ENCODE data around the gene SCG5. TPM values are rescaled to one million over a fixed set of nuclear protein-coding genes. Genes with fewer than 3 reads are reported as not detected.

Gene SCG5
- total RNA-seq, 1 experiment from 2014 or later = 23.9 TPM

DNA sequence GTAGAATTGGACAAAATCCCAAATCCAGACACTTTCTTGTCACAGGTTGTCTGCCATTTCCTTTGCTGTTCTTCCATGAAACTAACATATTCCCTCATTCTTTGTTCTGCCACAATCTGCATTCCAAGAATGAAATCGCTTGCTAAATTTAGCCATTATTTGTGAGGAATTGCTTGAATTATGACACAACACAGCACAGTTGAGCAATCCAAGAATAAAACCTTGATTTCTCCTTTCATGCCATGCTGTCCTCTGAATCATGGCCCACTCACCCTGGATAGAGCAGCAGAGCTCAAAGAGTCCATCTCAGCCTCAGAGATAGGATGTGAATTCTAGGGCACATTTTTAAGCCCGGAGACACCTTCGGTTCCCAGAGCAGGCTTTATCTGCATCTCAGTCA lies 41.1 kb downstream of the SCG5 start:
- H3K27ac Mint-ChIP-seq = no peak overlapping the region
- no peak overlapping the region for H3K4me2 ChIP-seq (ENCODE audit: insufficient read depth, insufficient read length, low read length)

More for the DNA sequence above, 41.1 kb downstream of the SCG5 start:
- no peaks in the 10 kb centered on the region for H4K20me1 ChIP-seq (ENCODE audit: control insufficient read depth, insufficient read depth, insufficient read length)
- no peaks in the 10 kb centered on the region; the same call in 1 of the 2 replicates for H3K27me3 Mint-ChIP-seq (ENCODE audit: low read depth)
- no peak overlapping the region for H3K14ac ChIP-seq (ENCODE audit: insufficient read depth, low read length)
- H2BK5ac ChIP-seq (ENCODE audit: insufficient read length, low read length) = no peak overlapping the region
- H3K36me3 Mint-ChIP-seq (ENCODE audit: insufficient read depth in 1 of 3, low read depth in 3 of 3) = peaks cover 2 to 25% (median 7%) of the 10 kb centered on the region in 3 experiments; a peak in 5 of 7 replicates
- no peak overlapping the region for H3T11ph ChIP-seq (ENCODE audit: low read length)
- no peaks in the 10 kb centered on the region for H3K27me3 ChIP-seq (ENCODE audit: insufficient read depth, low read length)
- H3K4ac ChIP-seq (ENCODE audit: low read depth, low read length) = no peak overlapping the region
- no peaks in the 10 kb centered on the region for H3K79me2 ChIP-seq (ENCODE audit: insufficient read depth, low read length)
- H3K4me1 Mint-ChIP-seq = peaks cover 7 to 13% of the 10 kb centered on the region in 2 experiments
- H4K8ac ChIP-seq (replicated peaks; ENCODE audit: insufficient read length, low read depth, low read length) = no peak overlapping the region
- peaks cover 4% of the 10 kb centered on the region; the same call in 1 of the 2 replicates for H3K4me1 ChIP-seq (ENCODE audit: insufficient read depth, low read length)
- no peak overlapping the region for H4K5ac ChIP-seq (ENCODE audit: insufficient read length, low read depth, low read length)
- no peaks in the 10 kb centered on the region; a peak in 1 of 5 replicates for H3K9me3 Mint-ChIP-seq
- TF ChIP-seq, protein P1, sequence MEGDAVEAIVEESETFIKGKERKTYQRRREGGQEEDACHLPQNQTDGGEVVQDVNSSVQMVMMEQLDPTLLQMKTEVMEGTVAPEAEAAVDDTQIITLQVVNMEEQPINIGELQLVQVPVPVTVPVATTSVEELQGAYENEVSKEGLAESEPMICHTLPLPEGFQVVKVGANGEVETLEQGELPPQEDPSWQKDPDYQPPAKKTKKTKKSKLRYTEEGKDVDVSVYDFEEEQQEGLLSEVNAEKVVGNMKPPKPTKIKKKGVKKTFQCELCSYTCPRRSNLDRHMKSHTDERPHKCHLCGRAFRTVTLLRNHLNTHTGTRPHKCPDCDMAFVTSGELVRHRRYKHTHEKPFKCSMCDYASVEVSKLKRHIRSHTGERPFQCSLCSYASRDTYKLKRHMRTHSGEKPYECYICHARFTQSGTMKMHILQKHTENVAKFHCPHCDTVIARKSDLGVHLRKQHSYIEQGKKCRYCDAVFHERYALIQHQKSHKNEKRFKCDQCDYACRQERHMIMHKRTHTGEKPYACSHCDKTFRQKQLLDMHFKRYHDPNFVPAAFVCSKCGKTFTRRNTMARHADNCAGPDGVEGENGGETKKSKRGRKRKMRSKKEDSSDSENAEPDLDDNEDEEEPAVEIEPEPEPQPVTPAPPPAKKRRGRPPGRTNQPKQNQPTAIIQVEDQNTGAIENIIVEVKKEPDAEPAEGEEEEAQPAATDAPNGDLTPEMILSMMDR (conservative IDR thresholded peaks at IDR 0.05) = no peak
- no peaks in the 10 kb centered on the region for H3K79me1 ChIP-seq (ENCODE audit: insufficient read depth, low read depth, low read length, poor library complexity, severe bottlenecking)
- no peak overlapping the region for H3K4me3 Mint-ChIP-seq
- no peak overlapping the region for H2BK12ac ChIP-seq (ENCODE audit: insufficient read length, low read depth, low read length)
- WGBS (ENCODE audit: extremely low coverage, insufficient read length, low lambda C conversion rate) = no CpG with 5 or more reads among the region's 3 CpGs
- no peak overlapping the region for H2BK120ac ChIP-seq (ENCODE audit: low read depth, low read length, poor library complexity, severe bottlenecking)
- H3K27ac ChIP-seq (ENCODE audit: insufficient read length, low read depth, low read length) = no peak overlapping the region
- DNase-seq = no peak
- H2AK5ac ChIP-seq (ENCODE audit: insufficient read length, low read length) = no peak overlapping the region
- H3K9me3 ChIP-seq (ENCODE audit: control insufficient read depth, low read depth, low read length) = no peaks in the 10 kb centered on the region
- H2BK20ac ChIP-seq (ENCODE audit: low read depth, low read length, poor library complexity, severe bottlenecking) = no peak overlapping the region
- H3K23ac ChIP-seq (ENCODE audit: insufficient read length, low read depth, low read length) = no peak overlapping the region
- no peak overlapping the region for H2AFZ ChIP-seq (ENCODE audit: low read length)
- H4K91ac ChIP-seq (ENCODE audit: insufficient read length, low read depth, low read length) = no peak overlapping the region
- no peaks in the 10 kb centered on the region for H3K23me2 ChIP-seq (ENCODE audit: insufficient read length, low read depth, low read length, poor library complexity, severe bottlenecking)
- H3K18ac ChIP-seq (ENCODE audit: insufficient read length, low read depth, low read length) = no peak overlapping the region
- H3K56ac ChIP-seq (ENCODE audit: insufficient read length, low read depth, low read length) = no peak overlapping the region
- H3K9ac ChIP-seq (ENCODE audit: extremely low read depth, insufficient read length, low read length) = no peak overlapping the region
- no peak overlapping the region for H2BK15ac ChIP-seq (ENCODE audit: low read depth, low read length)

Data from H9 (cell line).